ENCODE results near the gene ADORA1.

The ADORA1 gene

GRCh38 chr1:203124011-203124410 lies 3.5 kb upstream of the ADORA1 start:
- no peak for DNase-seq

- DNase-seq: peak; percentile 27
Measured at GRCh38 chr1:203124546-203125317, 2.8 kb upstream of the ADORA1 start.

- DNase-seq: no peak
Measured at GRCh38 chr1:203126151-203126865, 1.2 kb upstream of the ADORA1 start.

DNA sequence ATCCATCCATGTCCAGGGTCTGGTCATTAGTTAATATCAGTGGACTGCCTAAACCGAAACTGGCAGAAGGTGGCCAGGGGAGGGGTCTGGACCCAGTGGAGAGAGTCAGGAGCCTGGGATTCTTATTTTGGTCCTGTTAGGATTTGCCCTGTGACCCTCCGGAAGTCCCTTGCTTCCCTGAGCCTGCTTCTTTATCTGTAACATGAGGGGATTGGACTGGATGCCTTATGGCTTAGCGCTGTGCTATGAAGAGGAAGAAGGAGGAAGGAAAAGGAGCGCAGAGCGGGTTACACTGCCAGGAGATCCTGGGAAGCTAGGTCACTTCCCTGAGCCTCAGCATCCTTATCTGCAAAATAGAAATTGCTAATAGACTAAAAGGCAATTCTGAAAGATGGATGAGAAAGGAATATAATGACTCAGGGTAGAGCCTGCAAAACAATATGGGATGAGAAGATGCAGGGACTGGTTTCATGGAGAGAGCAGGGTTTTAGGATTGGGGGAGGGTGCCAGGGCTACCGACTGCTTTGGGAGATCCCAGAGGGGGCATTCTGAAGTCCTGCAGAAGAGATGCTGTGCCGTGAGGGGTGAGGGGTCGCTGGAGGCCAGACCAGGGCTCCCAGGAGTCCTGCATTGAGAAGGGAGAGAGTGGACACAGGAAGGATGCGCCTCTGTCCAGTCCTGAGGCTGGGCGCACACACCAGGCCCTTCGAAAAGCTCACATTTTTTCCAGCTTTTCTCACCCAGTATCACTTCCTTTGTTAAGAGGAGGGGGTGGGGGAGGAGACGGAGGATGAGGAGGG lies 460 bp upstream of the ADORA1 start:
- DNase-seq: no peak

DNA sequence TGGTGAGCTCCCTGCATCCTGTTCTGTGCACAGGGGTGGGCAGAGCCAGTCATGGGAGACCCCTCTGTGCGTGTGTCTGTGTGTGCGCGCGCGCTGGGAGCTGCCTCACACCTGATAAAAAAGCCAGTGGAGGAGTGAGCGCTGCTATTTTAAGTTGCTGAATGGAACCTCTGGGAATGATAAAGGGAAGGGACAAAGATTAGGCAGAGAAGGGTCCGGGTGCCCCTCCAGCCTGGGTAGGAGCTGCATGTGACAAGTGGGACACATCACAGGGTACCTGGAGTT lies 847 bp downstream of the ADORA1 start:
- no peak for DNase-seq

- no peak for DNase-seq
Measured at GRCh38 chr1:203128716-203129500, 1.4 kb downstream of the ADORA1 start.

GRCh38 chr1:203129501-203130231 lies 2.1 kb downstream of the ADORA1 start:
- no peak for DNase-seq

DNA sequence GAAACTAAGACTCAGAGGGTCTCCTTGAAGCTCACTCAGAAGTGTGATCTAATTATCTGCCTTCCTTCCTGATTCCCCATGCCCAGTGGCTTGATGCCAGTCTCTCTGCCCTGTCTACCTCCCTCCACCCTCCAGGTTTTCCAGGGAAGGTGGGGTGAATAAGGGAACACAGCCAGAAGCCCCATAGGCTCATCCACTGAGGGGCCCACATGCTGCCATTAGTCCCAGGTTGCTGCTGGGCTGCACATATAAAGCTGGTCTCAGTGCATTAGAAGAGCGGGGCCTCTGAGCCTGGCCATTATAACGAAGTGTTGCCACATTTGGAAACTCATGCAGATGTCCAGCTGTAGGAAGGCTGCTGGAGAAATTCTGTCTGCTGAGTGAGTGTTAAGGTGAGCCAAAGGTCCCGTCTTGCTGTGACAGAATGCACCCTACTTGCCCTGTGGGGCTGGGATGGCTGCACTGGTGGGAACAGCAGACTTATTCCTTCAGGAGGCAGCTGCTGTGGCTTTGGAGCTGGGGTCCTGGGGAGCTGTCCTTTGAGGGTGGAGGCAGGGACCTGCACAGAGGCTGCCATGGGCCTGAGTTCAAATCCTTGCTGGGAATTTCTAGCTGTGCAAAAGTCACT lies 2.9 kb downstream of the ADORA1 start:
- DNase-seq: no peak

DNA sequence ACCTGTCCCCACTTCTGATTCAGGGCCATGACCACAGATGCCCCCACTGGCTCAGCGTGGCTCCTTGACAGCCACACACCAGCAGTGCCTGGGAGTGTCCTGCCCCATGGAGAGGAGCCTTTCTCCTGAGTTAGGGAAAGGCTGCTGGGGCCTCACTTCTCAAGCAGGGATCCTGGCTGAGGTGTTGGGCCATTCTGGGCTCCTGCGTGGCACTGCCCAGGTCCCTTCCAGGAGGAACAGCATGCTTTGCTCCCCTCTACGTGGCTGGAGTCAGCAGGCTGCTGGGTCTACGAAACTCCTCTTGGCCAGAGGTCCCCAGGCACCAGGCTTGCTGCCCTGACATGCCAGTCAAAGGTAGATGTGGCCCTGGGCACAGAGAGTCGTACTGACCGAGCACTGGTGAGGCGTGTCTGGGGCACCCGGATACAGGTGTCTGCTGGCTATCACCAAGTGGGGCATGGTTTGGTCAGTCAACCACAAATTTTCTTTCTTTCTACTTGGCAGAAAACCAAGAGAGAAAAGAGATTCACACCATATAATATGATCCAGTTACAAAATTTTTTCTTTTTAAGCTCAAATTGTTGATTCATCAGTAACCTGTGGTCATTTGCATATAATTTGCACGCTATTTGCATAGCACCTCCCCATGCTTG lies 4.1 kb downstream of the ADORA1 start:
- no peak for DNase-seq

DNA sequence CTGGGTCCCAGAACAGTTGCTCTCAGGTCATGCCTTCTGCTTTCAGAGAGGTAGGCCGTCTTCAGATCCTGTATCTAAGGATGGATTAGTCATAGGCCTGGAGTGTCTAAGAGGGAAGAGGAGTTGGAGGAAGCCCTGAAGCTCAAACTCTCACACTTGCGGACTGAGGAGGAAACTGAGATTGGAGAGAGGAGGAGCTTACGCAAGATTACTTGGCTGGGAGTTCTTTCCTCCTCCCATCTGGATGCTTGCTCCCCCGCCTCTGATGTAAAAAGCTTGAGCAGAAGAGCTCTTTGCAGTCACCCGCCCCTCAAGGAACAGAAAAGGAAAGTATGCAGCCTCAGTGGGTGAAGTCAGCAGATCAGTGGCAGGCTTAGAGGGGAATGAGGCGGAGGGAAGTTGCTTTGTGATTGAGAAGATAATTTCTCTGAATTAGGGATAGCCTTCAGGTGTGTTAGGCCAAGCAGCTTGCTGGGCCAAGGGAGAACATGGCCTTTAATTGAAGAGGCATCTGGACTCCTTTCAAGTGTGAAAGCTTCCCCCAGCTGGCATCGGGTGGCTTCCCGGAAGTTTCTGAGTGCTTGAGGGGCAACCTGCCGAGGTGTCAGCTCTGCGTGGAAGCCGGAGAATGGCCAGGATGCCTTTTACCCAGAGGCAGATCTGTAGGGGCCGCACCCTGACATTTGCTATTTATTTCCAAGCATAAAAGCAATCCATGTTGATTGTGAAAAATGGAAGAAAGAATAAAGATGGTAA lies 6.6 kb downstream of the ADORA1 start:
- DNase-seq: no peak

- no peak for DNase-seq
Measured at GRCh38 chr1:203135636-203136305, 8.2 kb downstream of the ADORA1 start.

DNA sequence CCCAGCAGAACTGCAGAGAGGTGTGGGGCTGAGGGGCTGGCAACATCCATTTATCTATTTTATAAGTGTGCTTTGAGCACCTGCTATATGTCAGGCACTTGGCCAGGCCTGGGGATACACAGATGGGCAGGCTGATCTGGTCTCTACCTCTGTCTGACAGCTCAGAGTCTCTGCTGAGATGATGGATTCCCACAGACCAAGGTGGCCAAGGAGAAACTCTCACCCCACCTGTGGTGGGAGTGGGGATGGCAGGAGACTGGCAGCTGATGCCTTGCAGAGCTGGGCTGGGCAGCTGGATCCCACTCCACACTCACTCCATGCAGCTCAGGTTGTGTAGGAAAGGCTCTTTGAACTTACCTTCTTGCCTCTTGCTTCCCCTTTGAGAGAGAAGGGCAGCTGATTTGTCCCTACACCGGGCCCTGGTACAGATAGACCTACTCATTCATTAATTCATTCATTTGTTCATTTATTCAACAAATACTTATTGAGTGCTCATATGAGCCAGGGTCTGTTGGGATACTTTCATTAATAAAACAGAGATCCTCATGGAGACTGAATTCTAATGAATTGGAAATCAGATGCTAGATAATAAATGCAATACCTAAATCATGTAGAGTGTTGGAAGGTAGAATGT lies 9.0 kb downstream of the ADORA1 start:
- DNase-seq: no peak

GRCh38 chr1:203137324-203137723 lies 9.8 kb downstream of the ADORA1 start:
- DNase-seq: no peak

DNA sequence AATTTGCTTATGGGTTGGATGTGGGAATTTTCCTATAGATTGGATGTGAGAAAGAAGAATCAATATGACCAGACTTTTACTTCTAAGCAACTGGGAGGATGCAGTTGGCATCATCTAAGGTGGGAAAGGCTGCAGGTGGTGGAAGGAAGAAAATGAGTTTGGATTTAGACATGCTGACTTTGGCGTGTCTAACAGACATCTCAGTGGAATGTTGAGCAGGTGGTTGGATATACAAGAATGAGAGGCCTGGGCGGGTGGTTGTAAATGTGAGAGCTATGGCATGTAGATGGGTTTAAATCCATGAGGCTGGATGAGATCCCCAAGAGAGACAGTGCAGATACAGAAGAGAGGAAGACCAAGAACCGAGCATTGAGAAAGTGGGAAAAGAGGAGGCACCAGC lies 10.5 kb downstream of the ADORA1 start:
- DNase-seq: no peak

DNA sequence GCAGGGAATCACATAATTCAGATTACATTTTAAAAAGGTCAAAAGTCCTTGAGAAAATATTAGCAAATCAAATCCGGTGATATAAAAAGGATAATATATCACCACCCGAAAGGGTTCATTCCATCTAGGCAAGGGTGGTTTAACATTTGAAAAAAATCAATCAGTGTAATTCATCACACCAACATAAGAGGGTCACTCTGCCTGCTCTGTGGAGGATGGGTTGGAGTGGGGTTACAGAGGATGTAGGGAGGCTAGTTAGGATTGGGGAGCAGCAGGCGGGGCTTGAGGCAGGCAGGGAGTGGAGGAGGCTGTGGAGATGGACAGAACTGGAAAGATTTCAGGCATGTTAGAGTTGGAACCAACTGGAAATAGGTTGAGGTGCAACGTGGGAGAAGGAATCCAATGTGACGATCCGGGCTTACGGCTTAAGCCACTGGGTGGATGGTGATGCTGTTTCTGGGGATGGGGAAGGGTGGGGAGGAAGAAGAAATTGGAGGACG lies 12.5 kb downstream of the ADORA1 start:
- no peak for DNase-seq

GRCh38 chr1:203140743-203141520 lies 13.4 kb downstream of the ADORA1 start:
- DNase-seq: no peak

DNA sequence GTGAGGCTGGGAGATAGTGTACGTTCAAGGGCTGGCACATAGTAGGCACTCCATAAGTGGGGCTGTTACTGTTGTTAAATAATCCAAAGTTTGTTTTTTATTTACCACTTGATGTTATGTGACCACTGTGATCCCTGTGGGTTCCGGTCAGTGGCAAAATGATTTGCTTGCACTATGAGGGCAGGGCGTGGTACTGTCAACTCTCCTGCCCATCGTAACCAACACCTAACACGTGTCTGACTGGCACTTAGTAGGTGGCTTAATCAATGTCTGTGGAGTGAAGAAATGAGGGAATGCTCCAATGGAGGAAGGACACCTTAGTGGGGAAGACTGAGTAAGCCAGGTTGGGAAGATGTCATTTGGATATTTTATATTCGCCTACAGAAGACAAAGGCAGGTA lies 14.6 kb downstream of the ADORA1 start:
- DNase-seq: no peak

DNA sequence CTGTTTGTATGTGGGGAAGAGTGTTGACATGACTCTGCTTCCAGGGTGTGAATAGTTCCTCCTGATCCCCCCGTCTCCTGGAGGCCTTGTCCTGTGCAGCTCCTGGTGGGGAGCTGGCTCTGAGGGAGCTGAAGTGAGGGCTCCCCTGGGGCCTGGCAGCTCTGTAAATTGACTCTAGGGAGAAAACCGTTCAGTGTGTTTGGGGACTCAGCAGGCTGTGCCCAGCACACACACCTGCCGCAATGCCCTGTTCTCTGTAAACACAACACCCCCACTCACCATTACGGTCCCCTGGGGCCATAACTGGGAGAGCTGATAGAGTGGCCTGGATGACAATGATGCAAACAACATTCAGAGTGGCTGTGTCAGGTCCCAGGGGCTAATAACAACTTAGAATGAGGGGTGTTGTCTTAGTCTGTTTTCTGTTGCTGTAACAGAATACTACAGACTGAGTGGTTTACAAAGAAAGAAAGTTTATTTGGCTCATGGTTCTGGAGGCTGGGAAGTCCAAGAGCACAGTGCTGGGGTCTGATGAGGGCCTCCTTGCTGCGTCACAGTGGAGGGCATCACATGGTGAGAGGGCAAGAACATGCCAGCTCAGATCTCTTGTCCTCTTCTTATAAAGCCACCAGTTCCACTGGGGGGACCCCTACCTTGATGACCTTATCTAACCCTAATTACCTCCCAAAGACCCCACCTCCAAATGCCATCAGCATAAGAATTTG lies 15.3 kb downstream of the ADORA1 start:
- DNase-seq: peak; percentile 65

All from NCI-H1105 (cell line).